Astrocyte of the cerebellum (primary cell): Measurements from ENCODE around the gene SMTNL2.
"Not testable (repeated sequence)": the region's sequence is repeated elsewhere in the genome, so short reads cannot be mapped to it uniquely, and the experiment has no call there.

Experiments
- DNase-seq: peaks from one replicate; pipeline ENCODE4 v3.0.0-alpha.2; 2011; ENCODE audit warnings: low read depth
- H3K4me3 ChIP-seq: 2 replicates; pipeline ENCODE4 v1.5.1; 2011; ENCODE audit warnings: mild to moderate bottlenecking, low read depth, low read length, moderate library complexity
- in situ Hi-C: cut with HindIII; loops from 2 replicates; pipeline ENCODE4 v1.10.0; 2017; ENCODE audit warnings: low sequenced_read_pairs
- TF ChIP-seq, protein P1 (sequence below): IDR thresholded peaks from 2 replicates; pipeline ENCODE4 v1.5.1; 2012; ENCODE audit warnings: low read length, low read depth, moderate library complexity, mild to moderate bottlenecking; ENCODE audit errors: missing control alignments

The SMTNL2 gene

DNA sequence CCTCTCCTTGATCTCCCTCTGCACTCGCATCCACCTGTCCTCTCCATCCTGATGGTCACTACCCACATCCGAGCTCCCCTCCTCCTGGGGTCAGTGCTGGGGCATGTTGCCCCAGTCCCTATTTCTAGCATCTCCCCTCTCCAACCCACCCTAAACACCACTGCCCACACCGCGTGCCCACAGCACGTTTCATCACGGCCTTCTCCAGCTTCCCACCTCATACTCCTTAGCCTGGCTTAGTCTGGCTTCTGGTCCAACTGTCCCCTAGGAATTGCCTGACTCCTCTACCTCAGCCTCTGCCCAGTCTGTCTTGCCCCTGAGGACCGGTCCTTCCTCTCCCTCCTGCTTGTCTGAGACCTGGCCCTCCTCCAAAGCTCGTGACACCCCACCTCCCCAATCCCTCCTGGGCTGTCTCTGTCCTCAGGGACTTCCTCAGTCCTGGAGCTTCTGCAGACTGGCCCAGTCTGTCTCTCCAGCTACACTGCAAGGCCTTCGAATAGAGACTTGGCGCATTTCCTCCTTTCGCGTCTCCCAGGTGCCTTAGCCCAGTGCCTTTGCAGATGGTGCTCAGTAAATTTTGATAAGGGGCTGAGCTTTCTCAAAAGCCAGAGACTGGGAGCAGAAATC is 52.3 kb downstream of the SMTNL2 start:
- TF ChIP-seq, protein P1, sequence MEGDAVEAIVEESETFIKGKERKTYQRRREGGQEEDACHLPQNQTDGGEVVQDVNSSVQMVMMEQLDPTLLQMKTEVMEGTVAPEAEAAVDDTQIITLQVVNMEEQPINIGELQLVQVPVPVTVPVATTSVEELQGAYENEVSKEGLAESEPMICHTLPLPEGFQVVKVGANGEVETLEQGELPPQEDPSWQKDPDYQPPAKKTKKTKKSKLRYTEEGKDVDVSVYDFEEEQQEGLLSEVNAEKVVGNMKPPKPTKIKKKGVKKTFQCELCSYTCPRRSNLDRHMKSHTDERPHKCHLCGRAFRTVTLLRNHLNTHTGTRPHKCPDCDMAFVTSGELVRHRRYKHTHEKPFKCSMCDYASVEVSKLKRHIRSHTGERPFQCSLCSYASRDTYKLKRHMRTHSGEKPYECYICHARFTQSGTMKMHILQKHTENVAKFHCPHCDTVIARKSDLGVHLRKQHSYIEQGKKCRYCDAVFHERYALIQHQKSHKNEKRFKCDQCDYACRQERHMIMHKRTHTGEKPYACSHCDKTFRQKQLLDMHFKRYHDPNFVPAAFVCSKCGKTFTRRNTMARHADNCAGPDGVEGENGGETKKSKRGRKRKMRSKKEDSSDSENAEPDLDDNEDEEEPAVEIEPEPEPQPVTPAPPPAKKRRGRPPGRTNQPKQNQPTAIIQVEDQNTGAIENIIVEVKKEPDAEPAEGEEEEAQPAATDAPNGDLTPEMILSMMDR: no peak
- no peak for DNase-seq
- no peak overlapping the region for H3K4me3 ChIP-seq
- in situ Hi-C loops: no loop called here

DNA sequence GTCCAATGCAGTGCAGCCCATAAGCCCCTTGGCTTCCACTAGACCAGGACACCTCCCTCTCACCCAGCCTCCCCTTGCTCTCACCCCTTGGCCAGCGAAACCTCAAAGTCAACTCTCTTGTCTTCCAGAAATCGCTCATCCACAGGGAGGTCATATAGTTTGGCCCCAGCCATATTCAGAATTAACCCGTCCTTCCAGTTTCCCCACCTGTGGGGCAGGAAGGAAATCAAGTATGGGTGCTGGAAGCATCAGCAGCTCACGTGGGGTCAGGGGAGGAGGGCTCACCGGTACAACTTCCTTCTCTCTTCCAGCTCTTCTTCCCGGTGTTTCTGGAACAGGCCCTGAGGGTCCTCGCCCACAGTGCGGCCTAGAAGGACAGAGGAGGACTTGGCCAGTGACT is 54.4 kb downstream of the SMTNL2 start:
- in situ Hi-C loops, H3K4me3 ChIP-seq, DNase-seq: not testable (repeated sequence)

DNA sequence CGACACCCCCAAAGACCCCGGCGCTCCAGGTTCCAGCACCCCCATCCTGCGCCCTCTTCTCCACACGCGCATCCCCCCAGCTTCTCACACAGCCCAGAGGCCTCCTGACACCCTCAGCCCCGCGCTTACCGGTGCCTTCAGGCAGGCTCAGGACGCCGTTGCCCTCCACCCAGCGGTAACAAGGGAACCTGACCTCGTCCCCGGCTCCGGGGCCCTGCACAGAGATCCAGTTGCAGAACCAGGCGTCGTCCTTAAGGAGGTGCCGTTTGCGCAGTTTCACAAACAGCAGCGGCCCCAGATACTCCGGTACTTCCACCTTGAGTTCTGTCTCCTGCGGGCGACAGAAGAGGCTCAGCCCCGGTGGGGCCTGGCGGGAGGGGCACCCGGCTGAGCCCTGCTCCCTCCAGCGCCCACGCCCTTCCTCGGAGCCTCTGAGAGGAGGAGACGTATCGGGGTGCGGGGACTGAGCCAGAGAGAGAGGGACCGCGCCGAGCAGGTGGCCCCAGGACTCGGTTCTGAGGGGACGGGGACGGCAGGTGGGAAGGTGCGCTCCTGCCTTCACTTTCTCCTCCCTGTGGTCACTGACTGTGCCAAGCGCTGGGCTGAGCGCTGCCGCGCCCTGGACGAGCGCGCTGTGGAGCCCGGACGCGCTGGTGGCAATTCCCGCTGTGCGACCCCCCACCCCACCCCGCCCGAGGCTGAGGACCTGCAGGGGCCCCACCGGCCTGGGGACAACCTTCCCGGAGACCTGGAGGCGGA is 55.2 kb downstream of the SMTNL2 start:
- DNase-seq, in situ Hi-C loops, H3K4me3 ChIP-seq: not testable (repeated sequence)

DNA sequence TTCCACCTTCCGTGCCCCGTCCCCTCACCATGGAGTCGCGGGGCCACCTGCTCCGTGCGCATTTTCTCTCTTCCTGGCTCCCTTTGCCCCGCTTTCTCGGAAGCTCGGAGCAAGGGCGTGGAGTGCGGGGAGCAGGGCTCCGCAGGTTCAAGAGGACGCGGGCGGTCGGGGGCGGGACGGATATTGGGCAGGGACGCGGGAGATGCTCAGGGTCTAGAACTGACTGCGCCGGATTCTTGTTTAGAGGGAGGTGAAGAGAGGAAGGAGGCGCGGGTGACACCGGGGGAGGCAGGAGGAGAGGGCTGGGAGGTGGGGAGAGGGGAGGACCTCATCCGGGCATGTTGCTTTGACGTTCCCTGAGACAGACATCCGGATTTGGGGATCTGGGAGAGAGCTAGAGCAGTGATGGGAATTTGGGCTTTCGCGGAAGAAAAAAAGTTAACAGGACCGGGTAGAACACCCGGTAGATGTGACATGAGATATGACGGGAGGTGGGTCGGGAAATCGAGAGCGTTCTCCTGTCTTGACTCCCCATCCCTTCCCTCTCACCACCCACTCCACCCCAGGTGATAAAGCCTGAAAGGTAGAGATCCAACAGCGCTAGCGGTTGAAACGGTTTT is 56.4 kb downstream of the SMTNL2 start:
- in situ Hi-C loops: not testable (repeated sequence)

DNA sequence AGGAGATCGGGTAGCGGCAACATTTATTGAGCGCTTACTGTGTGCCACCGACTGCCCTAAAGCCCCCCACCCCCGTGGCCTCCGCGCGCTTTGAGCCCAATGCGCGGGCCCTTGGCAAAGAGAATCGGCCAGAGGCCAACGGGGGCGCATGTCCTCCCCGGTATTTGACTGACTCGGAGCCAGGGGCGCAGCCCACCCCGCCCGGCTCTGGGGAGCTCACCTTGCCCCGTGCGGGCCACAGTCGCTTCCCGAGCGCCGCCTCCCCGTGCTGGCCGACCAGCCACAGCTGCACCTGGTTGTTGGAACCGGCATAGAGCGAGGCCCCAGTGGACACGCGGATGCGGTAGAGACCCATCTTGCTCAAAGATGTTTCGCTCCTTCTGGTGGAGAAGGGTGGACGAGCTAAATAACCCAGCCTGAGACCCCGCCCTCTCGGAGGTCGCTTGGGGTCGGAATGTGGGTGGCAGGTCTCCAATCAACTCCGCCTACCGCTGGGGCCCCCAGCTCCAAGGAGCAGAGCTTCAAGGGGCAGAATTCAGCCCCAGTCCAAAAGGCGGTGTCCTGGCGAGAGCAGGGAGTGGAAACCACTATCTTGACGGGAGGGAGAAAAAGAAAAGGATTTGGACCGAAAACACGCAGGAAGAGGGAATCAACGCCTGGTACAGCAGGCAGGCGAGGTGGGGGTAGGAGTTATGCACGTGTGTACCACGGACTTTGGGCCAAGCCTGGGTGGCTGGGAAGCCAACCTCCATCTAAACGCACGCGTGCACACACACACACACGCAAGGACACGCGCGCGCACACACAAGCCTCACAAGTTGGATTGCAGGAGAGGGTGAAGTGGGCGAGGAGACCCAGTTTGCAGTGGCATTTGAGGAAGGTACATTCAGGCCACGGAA is 57.2 kb downstream of the SMTNL2 start, which contains the start of gene ALOX15:
Gene ALOX15, minus strand, starts transcription at position 382 of the 899 bp plus-strand sequence. Its CDS starts 27 bp downstream, at position 355.
- in situ Hi-C loops: no loop called here
- no peak within 1 kb of the TSS for H3K4me3 ChIP-seq
- DNase-seq: no peak
- TF ChIP-seq, protein P1: no peak

More for the DNA sequence above, 56.4 kb downstream of the SMTNL2 start:
- not testable (repeated sequence) for H3K4me3 ChIP-seq, DNase-seq

DNA sequence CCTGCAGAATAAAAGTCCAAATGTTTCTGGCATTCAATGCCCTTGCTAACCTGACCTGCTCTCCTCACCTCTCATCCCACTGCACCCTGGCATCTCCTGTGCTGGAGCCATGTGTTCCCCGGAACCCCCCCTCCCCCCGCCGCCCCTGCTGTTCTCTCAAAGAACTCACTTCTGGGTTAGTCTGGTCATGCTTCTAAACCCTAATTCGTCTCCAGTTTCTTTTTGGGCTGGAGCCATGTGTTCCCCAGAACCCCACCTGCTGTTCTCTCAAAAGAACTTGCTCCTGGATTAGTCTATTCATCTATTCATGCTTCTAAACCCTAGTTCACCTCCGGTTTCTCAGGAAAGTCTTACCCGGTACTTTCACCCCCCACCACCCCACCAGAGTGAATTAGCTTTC is 58.0 kb downstream of the SMTNL2 start:
- in situ Hi-C loops: no loop called here
- TF ChIP-seq, protein P1: no peak
- no peak for DNase-seq
- H3K4me3 ChIP-seq: no peak overlapping the region

DNA sequence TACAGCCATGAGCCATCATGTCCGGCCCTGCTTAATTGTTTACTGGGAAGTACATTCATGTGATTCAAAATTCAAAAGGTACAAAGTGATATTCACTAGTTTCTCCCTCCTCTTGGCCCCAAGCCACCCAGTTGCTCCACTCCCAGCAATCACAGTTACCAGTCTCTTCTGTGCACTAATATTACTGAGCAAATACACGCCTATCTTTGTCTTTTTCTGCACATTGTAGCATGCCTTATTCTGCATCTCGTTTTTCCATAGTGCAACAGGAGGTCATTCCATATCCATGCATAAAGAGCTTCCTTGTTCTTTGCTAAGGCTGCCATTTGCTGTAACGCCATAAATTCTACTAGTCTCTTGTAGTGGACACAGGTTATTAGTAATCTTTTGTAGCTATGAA is 59.3 kb downstream of the SMTNL2 start:
- no peak overlapping the region for H3K4me3 ChIP-seq
- TF ChIP-seq, protein P1: no peak
- no peak for DNase-seq
- in situ Hi-C loops: no loop called here
